Upper lobe of right lung (tissue), 1 donor: Measurements from ENCODE around the gene INMT. TPM values are rescaled to one million over a fixed set of nuclear protein-coding genes. Genes with fewer than 3 reads are reported as not detected.
A peak's percentile ranks its signal among the peaks of the same experiment; 100 is the strongest.

Experiments
- ATAC-seq: fragments of 200-7000 bp; cut with Tn5 transposase; one replicate; pipeline ENCODE4 v1.9.1; 2020; ENCODE audit warnings: mild to moderate bottlenecking, moderate library complexity
- DNase-seq: peaks from one replicate; pipeline ENCODE4 v3.0.0-alpha.2; 2020
- H3K27ac ChIP-seq: fragments of 200-600 bp; one replicate; pipeline ENCODE4 v1.8.0; 2022
- H3K27me3 ChIP-seq: fragments of 200-600 bp; one replicate; pipeline ENCODE4 v1.8.0; 2022; ENCODE audit warnings: mild to moderate bottlenecking
- H3K36me3 ChIP-seq: fragments of 200-600 bp; one replicate; pipeline ENCODE4 v1.8.0; 2022
- H3K4me1 ChIP-seq: fragments of 200-600 bp; one replicate; pipeline ENCODE4 v1.8.0; 2022
- H3K4me3 ChIP-seq: fragments of 200-600 bp; one replicate; pipeline ENCODE4 v1.8.0; 2022; ENCODE audit warnings: mild to moderate bottlenecking
- H3K9me3 ChIP-seq: fragments of 200-600 bp; one replicate; pipeline ENCODE4 v1.8.0; 2022
- intact Hi-C: fragments of 100-400 bp; cut with DNase I; formaldehyde crosslinking; loops from one replicate; pipeline ENCODE4 v1.11.0; 2022
- total RNA-seq: library from RNA; stranded (reverse); fragmentation: NEBNext Ultra II Directional; extraction: Animal tissue kit (Norgen Biotek cat#: 25700); gene quantifications from one replicate; pipeline ENCODE4 v1.2.1, GENCODE V29; 2021
- TF ChIP-seq, protein P1 (sequence below): fragments of 200-600 bp; IDR thresholded peaks from one replicate; pipeline ENCODE4 v1.8.0; 2022; ENCODE audit warnings: antibody characterized with exemption
- donor health status: DM: no; HTN: yes; CAD: no; lungs with severe emphysema.

The INMT gene
- total RNA-seq, 1 donor from 2014 or later = 501 TPM

DNA sequence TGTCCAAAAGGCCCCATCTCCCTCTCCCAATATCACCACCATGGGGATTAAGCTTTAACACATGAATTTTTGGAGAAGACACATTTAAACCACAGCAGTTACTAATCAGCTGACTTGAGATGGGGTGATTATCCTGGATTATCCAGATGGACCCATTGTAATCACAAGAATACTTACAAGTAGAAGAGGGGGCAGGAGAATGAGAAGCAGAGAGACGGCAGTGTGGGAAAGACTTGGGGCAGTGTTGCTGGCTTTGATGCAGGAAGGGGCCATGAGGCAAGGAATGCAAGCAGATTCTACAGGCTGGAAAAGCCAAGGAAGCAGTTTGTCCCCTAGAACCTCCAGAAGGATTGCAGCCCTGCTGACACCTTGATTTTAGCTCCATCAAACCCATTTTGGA, 30.7 kb upstream of the INMT start:
- H3K9me3 ChIP-seq = peaks cover 4% of the 10 kb centered on the region
- no peak overlapping the region for H3K4me3 ChIP-seq
- intact Hi-C loops = no loop called here
- ATAC-seq (no peak), DNase-seq (no peak)
- H3K4me1 ChIP-seq = no peaks in the 10 kb centered on the region
- H3K36me3 ChIP-seq = no peaks in the 10 kb centered on the region
- TF ChIP-seq, protein P1, sequence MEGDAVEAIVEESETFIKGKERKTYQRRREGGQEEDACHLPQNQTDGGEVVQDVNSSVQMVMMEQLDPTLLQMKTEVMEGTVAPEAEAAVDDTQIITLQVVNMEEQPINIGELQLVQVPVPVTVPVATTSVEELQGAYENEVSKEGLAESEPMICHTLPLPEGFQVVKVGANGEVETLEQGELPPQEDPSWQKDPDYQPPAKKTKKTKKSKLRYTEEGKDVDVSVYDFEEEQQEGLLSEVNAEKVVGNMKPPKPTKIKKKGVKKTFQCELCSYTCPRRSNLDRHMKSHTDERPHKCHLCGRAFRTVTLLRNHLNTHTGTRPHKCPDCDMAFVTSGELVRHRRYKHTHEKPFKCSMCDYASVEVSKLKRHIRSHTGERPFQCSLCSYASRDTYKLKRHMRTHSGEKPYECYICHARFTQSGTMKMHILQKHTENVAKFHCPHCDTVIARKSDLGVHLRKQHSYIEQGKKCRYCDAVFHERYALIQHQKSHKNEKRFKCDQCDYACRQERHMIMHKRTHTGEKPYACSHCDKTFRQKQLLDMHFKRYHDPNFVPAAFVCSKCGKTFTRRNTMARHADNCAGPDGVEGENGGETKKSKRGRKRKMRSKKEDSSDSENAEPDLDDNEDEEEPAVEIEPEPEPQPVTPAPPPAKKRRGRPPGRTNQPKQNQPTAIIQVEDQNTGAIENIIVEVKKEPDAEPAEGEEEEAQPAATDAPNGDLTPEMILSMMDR = no peak
- H3K27ac ChIP-seq = no peak overlapping the region
- no peaks in the 10 kb centered on the region for H3K27me3 ChIP-seq

DNA sequence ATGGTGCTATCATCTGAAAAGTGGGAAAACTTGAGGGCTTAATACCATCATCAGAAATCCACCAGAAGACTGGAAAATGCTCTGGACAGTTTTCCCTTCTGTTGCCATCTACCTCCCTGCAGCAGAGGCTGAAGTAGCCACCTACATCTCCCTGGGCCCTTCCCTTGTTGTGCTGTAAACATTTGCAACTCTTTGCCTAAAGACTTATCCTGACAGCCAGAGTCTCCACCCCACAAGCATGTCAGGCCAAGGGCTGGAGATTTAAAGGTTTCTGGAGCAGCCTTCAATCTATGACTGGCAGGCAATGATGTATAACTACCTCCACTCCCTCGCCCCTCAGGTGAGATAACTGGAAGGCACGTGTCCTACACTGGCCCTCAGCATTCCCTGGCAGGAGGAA, 29.7 kb upstream of the INMT start:
- no peaks in the 10 kb centered on the region for H3K4me1 ChIP-seq
- no peaks in the 10 kb centered on the region for H3K27me3 ChIP-seq
- TF ChIP-seq, protein P1 = no peak
- no peak for DNase-seq
- H3K4me3 ChIP-seq = no peak overlapping the region
- peaks cover 4% of the 10 kb centered on the region for H3K9me3 ChIP-seq
- intact Hi-C loops = no loop called here
- no peak overlapping the region for H3K27ac ChIP-seq
- no peaks in the 10 kb centered on the region for H3K36me3 ChIP-seq
- no peak for ATAC-seq

DNA sequence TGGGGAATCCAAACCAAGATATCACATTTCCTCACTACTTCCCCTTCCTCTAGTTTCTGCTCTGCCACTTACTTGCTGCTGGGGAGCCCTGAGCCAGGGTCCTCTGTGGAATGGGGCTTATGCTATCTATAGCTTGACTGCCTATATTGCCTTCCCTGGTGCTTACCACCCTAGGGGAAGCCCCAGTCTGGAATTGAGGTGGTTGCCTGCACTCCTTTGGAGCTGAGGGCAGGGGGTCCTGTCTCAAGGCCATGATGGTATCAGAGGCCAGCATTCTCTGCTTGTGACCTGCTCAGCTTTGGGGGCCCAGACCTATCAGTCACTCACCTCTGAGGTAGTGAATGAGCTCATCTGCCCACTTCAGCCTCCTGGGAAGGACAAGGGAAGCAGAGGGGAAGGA, 29.3 kb upstream of the INMT start:
- Histone ChIP-seq H3K4me3 (no peak overlapping the region), H3K36me3 (no peaks in the 10 kb centered on the region), H3K9me3 (peaks cover 4% of the 10 kb centered on the region), H3K27me3 (no peaks in the 10 kb centered on the region), H3K4me1 (no peaks in the 10 kb centered on the region), H3K27ac (no peak overlapping the region)
- intact Hi-C loops = no loop called here
- TF ChIP-seq, protein P1 = no peak
- ATAC-seq (no peak), DNase-seq (no peak)

DNA sequence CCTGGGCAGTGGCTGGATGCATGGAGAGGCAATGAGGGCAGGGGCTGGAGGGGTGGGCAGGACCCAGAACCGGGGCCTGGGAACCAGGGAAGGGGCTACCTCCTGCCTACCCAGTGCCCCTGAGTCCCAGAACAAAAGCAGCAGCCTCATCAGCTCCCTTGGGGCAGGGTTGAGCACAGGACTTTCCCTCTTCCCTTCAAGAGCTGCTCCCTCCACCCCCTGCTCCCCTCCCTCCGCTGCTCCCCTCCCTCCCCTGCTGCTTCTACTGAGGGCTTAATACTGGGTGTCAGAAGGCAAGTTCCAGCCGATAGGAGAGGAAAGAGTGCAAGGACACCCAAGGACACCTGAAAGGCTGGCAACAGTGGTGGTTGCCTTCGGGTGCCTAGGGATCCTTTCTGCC, 28.2 kb upstream of the INMT start:
- H3K9me3 ChIP-seq = no peaks in the 10 kb centered on the region
- peak; percentile 29 for DNase-seq
- H3K4me1 ChIP-seq = no peaks in the 10 kb centered on the region
- no peaks in the 10 kb centered on the region for H3K36me3 ChIP-seq
- H3K4me3 ChIP-seq = no peak overlapping the region
- TF ChIP-seq, protein P1 = no peak
- H3K27me3 ChIP-seq = no peaks in the 10 kb centered on the region
- intact Hi-C loops = no loop called here
- no peak overlapping the region for H3K27ac ChIP-seq
- ATAC-seq = no peak

DNA sequence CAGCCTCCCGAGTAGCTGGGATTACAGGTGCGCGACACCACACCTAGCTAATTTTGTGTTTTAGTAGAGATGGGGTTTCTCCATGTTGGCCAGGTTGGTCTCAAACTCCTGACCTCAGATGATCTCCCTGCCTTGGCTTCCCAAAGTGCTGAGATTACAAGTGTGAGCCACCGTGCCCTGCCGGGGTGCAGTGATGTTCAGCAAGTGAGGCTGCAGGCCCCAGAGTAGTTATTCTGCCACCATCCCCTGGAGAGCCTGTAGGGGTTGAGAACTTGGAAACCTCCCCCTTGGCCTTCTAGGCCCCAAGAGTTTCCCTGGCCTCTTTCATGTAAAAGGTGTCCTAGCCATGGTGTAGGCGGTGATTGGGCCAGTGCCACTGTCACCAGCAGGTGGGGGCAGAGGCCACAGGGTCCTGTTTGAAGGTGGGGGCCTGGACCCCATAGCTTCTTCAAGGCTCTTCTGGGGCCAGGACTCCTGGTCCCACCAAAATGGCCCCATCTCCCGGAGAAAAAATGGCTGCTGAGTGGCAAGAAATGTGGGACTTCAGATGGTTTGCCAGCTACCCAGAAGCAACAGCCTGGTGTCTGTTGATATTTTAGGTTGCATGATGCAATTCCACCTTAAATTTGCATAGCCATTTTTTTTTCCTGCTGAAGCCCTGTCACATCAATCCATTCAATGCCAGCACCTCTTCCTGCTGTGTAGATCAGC, 25.5 kb upstream of the INMT start:
- ATAC-seq (no peak), DNase-seq (no peak)
- no peaks in the 10 kb centered on the region for H3K4me1 ChIP-seq
- TF ChIP-seq, protein P1 = peak; percentile 11
- intact Hi-C loops = no loop called here
- peak overlapping the region; percentile 2 for H3K27ac ChIP-seq
- no peaks in the 10 kb centered on the region for H3K27me3 ChIP-seq
- no peaks in the 10 kb centered on the region for H3K9me3 ChIP-seq
- peak overlapping the region; percentile 7 for H3K4me3 ChIP-seq
- H3K36me3 ChIP-seq = no peaks in the 10 kb centered on the region
